B cell (primary cell): ENCODE results near the gene IPO7. TPM values are rescaled to one million over a fixed set of nuclear protein-coding genes. Genes with fewer than 3 reads are reported as not detected.

ENCODE experiments used
- ATAC-seq: fragments of 200-7000 bp; cut with Tn5 transposase; one replicate; pipeline ENCODE4 v1.10.0; 2021; ENCODE audit warnings: low read depth, mild to moderate bottlenecking, moderate number of reproducible peaks, moderate library complexity
- CTCF ChIA-PET: fragments of 350-600 bp; sonication (Branson Sonifier 250); formaldehyde crosslinking; loops from one replicate; lab custom pipeline; 2021; ENCODE audit warnings: antibody characterized with exemption, inconsistent platforms; lab: Charles Lee
- POLR2A ChIA-PET: fragments of 350-600 bp; sonication (Branson Sonifier 250); formaldehyde crosslinking; loops from one replicate; lab custom pipeline; 2021; ENCODE audit warnings: antibody characterized with exemption; lab: Charles Lee
- DNase-seq: peaks from one replicate; pipeline ENCODE4 v3.0.0; 2013
- H2AFZ ChIP-seq: 2 replicates; pipeline ENCODE4 v1.6.1; 2012; ENCODE audit warnings: mild to moderate bottlenecking, low read depth, low read length; ENCODE audit not compliant: insufficient read depth, poor library complexity, severe bottlenecking
- H3K27ac ChIP-seq, 2 donors: 1 replicate in 1 of 2; 2 replicates in 1 of 2; pipeline ENCODE4 v1.5.1; 2012 to 2013; ENCODE audit warnings: low read length in 2 of 2, mild to moderate bottlenecking in 2 of 2, moderate library complexity in 1 of 2
- H3K27me3 ChIP-seq, 4 experiments: fragments of 200-600 bp in 1 of 4; sonication (generic) in 1 of 4; replicated peaks in 1 of 4; 1 replicate in 2 of 4; 2 replicates in 2 of 4; pipeline versions ENCODE4 v1.6.1 to v1.7.0; 2013 to 2016; ENCODE audit warnings: low read length in 3 of 4, mild to moderate bottlenecking in 2 of 4, mixed read lengths in 1 of 4, moderate library complexity in 1 of 4; ENCODE audit not compliant: insufficient read depth in 4 of 4, control insufficient read depth in 3 of 4; ENCODE audit errors: control extremely low read depth in 1 of 4
- H3K36me3 ChIP-seq, 2 experiments: replicated peaks in 1 of 2; 1 replicate in 1 of 2; 2 replicates in 1 of 2; pipeline versions ENCODE4 v1.6.1 to v1.7.1; 2013; ENCODE audit warnings: low read length in 1 of 2; ENCODE audit not compliant: insufficient read depth in 2 of 2, control insufficient read depth in 1 of 2; ENCODE audit errors: control extremely low read depth in 1 of 2, extremely low read depth in 1 of 2
- H3K4me1 ChIP-seq, 2 donors: fragments of 200-600 bp in 1 of 2; sonication (generic) in 1 of 2; 1 replicate in 1 of 2; 2 replicates in 1 of 2; pipeline versions ENCODE4 v1.5.1 to v1.6.1; 2013 to 2017; ENCODE audit warnings: low read length in 2 of 2; ENCODE audit not compliant: control insufficient read depth in 2 of 2, insufficient read depth in 2 of 2
- H3K4me2 ChIP-seq: replicated peaks from 2 replicates; pipeline ENCODE3; 2012; ENCODE audit warnings: mild to moderate bottlenecking, low read depth, low read length; ENCODE audit not compliant: poor library complexity, severe bottlenecking
- H3K4me3 ChIP-seq, 5 experiments: fragments of 200-600 bp in 1 of 5; sonication (generic) in 1 of 5; 1 replicate in 3 of 5; 2 replicates in 2 of 5; pipeline versions ENCODE4 v1.5.1 to v1.7.0; 2011 to 2016; ENCODE audit warnings: low read length in 4 of 5, mild to moderate bottlenecking in 4 of 5, low read depth in 2 of 5, control low read depth in 1 of 5, moderate library complexity in 1 of 5; ENCODE audit not compliant: insufficient read depth in 1 of 5; ENCODE audit errors: control extremely low read depth in 1 of 5, extremely low read depth in 1 of 5
- H3K79me2 ChIP-seq: fragments of 200-600 bp; sonication (generic); one replicate; pipeline ENCODE4 v1.6.0; 2016; ENCODE audit warnings: low read length; ENCODE audit not compliant: control insufficient read depth, insufficient read depth
- H3K9ac ChIP-seq: fragments of 200-600 bp; sonication (generic); 2 replicates; pipeline ENCODE4 v1.6.1; 2017; ENCODE audit warnings: mild to moderate bottlenecking, low read length, moderate library complexity
- H3K9me3 ChIP-seq, 3 donors: one replicate each; pipeline versions ENCODE4 v1.6.1 to v1.7.1; 2013; ENCODE audit warnings: low read length in 2 of 3; ENCODE audit not compliant: control insufficient read depth in 2 of 3, insufficient read depth in 1 of 3; ENCODE audit errors: control extremely low read depth in 1 of 3
- H4K20me1 ChIP-seq: 2 replicates; pipeline ENCODE4 v1.6.0; 2012; ENCODE audit warnings: mild to moderate bottlenecking, low read length; ENCODE audit not compliant: insufficient read depth, control insufficient read depth, poor library complexity, severe bottlenecking
- H3K27ac Mint-ChIP-seq: one replicate; pipeline ENCODE4 v1.8.0; 2021; ENCODE audit warnings: mixed read lengths
- H3K27me3 Mint-ChIP-seq: one replicate; pipeline ENCODE4 v1.8.0; 2021; ENCODE audit warnings: mixed read lengths
- H3K4me1 Mint-ChIP-seq: one replicate; pipeline ENCODE4 v1.8.0; 2021; ENCODE audit warnings: mixed read lengths
- H3K4me3 Mint-ChIP-seq: one replicate; pipeline ENCODE4 v1.8.0; 2021; ENCODE audit warnings: mixed read lengths
- H3K9me3 Mint-ChIP-seq: one replicate; pipeline ENCODE4 v1.8.0; 2022; ENCODE audit warnings: mixed read lengths; ENCODE audit not compliant: insufficient read depth
- EZH2 ChIP-seq: IDR thresholded peaks from 2 replicates; pipeline ENCODE4 v1.6.1; 2012; ENCODE audit warnings: borderline replicate concordance, low read depth, mild to moderate bottlenecking, moderate library complexity, low read length; ENCODE audit not compliant: insufficient read depth, poor library complexity, severe bottlenecking
- WGBS: methylation state at CpG from one replicate; pipeline ENCODE4 v1.1.5; 2013; ENCODE audit warnings: missing lambda C conversion rate; ENCODE audit not compliant: insufficient coverage; 5-methylcytosine and 5-hydroxymethylcytosine counted together
- intact Hi-C: fragments of 100-400 bp; cut with micrococcal nuclease; formaldehyde crosslinking; loops from one replicate; pipeline ENCODE4 v1.10.0; 2022
- polyA plus RNA-seq: library from polyadenylated mRNA; depleted of rRNA; stranded (reverse); fragments of >200 nt; gene quantifications from 2 replicates; pipeline ENCODE4 v1.2.3, GENCODE V29; 2012
- total RNA-seq, 2 donors: library from RNA; stranded (reverse); fragments of 120-200 nt in 1 of 2; gene quantifications; 1 replicate in 1 of 2; 2 replicates in 1 of 2; pipeline versions ENCODE4 v1.2.3 to v1.2.4, GENCODE V29; 2013 to 2022
- TF ChIP-seq, protein P1 (sequence below): fragments of 200-600 bp; IDR thresholded peaks from one replicate; pipeline ENCODE4 v1.8.0; 2022; ENCODE audit warnings: antibody characterized with exemption, mild to moderate bottlenecking

Gene IPO7
- total and polyA plus RNA-seq, 2 donors (not counting 1 experiment from before 2014, with no cell fraction given): 9.8 to 53.2 TPM

DNA sequence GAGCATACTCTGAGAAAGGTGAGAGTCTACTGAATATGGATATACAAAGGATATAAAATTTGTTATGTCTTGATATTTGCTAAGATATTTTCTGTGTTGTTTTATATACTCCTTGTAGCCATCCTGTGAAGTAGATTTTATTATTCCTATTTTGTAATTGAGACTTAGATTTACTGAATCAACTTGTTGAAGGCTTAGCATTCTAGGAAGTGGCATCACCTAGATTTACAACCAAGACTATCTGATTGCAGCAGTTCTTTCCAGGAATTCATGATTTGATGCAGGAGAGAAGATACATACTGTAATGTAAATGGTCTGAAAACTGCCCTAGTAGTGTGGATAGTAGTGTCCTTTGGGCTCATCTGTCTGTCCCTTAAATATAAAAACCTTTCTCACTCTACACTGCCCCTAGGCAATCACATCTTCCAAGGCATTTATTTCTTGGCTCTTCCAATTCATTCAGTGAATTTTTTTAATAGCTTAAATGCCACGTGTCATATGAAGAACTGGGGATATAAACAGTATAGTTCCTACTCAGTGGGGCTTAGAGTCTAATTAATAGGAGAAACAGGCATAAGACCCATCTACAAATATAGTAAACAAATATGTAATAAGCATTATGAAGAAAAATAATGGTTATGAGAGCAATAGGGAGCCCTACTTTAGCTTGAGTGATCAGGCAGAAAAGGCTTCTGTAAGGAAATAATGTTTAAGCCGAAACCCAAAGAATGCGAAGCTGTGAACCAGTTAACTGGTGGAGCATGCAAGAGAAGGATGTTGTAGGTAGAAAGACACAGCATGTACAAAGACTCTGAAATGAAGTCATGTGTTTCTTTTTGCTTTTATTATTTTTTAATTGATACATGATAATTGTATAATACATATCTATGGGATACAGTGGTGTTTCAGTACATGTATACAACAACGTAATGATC is 13.6 kb downstream of the IPO7 start:
- Histone ChIP-seq H3K9me3 (no peaks in the 10 kb centered on the region), H4K20me1 (peaks cover 68% of the 10 kb centered on the region), H3K4me1 (peaks cover 7 to 12% of the 10 kb centered on the region in 2 donors), H3K9ac (no peak overlapping the region), H3K4me2 (peak overlapping the region; percentile 5), H3K27me3 (no peaks in the 10 kb centered on the region), H3K79me2 (peaks cover 97% of the 10 kb centered on the region), H3K27ac (no peak overlapping the region), H3K36me3 (peaks cover 2 to 6% of the 10 kb centered on the region in 2 experiments), H3K4me3 (no peak overlapping the region), H2AFZ (no peak overlapping the region)
- H3K9me3 Mint-ChIP-seq: no peaks in the 10 kb centered on the region
- intact Hi-C loops: no loop called here
- WGBS: 58% methylated on average over 2 of the region's 4 CpGs
- ATAC-seq (no peak), DNase-seq (no peak)
- H3K27ac Mint-ChIP-seq: no peak overlapping the region
- peak overlapping the region; percentile 53 for H3K4me3 Mint-ChIP-seq
- CTCF ChIA-PET: interaction anchor here (0.6 kb wide), 2 partner anchors 68 to 128 kb away, joined by 3 to 5 read pairs; no protein-coding TSS in a partner anchor
- H3K4me1 Mint-ChIP-seq: peaks cover 50% of the 10 kb centered on the region
- H3K27me3 Mint-ChIP-seq: no peaks in the 10 kb centered on the region
- no peak for TF ChIP-seq EZH2
- TF ChIP-seq, protein P1, sequence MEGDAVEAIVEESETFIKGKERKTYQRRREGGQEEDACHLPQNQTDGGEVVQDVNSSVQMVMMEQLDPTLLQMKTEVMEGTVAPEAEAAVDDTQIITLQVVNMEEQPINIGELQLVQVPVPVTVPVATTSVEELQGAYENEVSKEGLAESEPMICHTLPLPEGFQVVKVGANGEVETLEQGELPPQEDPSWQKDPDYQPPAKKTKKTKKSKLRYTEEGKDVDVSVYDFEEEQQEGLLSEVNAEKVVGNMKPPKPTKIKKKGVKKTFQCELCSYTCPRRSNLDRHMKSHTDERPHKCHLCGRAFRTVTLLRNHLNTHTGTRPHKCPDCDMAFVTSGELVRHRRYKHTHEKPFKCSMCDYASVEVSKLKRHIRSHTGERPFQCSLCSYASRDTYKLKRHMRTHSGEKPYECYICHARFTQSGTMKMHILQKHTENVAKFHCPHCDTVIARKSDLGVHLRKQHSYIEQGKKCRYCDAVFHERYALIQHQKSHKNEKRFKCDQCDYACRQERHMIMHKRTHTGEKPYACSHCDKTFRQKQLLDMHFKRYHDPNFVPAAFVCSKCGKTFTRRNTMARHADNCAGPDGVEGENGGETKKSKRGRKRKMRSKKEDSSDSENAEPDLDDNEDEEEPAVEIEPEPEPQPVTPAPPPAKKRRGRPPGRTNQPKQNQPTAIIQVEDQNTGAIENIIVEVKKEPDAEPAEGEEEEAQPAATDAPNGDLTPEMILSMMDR: no peak
- POLR2A ChIA-PET: no interaction called here

DNA sequence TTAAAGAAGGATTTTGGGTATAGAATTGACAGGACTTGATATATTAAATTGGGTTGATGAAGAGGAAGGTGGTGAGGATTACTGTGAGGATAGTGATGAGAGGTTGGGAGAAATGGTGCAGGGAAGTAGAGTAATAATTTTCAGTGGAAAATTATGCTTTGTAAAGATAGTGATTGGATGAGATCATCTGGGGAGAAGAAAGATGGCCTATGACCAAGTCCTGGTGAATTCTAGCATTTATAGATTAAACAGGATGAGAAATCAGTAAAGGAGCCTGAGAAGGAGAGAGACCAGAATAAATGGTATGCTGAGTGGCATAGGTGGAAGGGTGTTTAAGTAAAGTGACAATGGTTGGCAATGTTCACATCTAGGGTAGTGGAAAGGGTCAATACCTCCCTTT is 15.0 kb downstream of the IPO7 start:
- POLR2A ChIA-PET: no interaction called here

More for the DNA sequence above, 15.0 kb downstream of the IPO7 start:
- ATAC-seq (no peak), DNase-seq (no peak)
- H3K27me3 Mint-ChIP-seq: no peaks in the 10 kb centered on the region
- peaks cover 54% of the 10 kb centered on the region for H4K20me1 ChIP-seq
- no peak overlapping the region for H3K4me3 ChIP-seq
- no peak overlapping the region for H3K4me2 ChIP-seq
- H2AFZ ChIP-seq: no peak overlapping the region
- H3K79me2 ChIP-seq: peaks cover 96% of the 10 kb centered on the region
- H3K27me3 ChIP-seq: no peaks in the 10 kb centered on the region
- no peak overlapping the region for H3K9ac ChIP-seq
- peaks cover 0 to 4% (median 0%) of the 10 kb centered on the region in 3 donors for H3K9me3 ChIP-seq
- no peaks in the 10 kb centered on the region for H3K9me3 Mint-ChIP-seq
- intact Hi-C loops: no loop called here
- no peak overlapping the region for H3K27ac Mint-ChIP-seq
- H3K27ac ChIP-seq: peak overlapping the region in 1 of 2 donors; percentile 2
- H3K4me1 ChIP-seq: peaks cover 4 to 12% of the 10 kb centered on the region in 2 donors
- TF ChIP-seq, protein P1: no peak
- no peak for TF ChIP-seq EZH2
- peaks cover 44% of the 10 kb centered on the region for H3K4me1 Mint-ChIP-seq
- peaks cover 2 to 12% of the 10 kb centered on the region in 2 experiments for H3K36me3 ChIP-seq
- no peak overlapping the region for H3K4me3 Mint-ChIP-seq
- CTCF ChIA-PET: no interaction called here
